PC-3 (cell line): ENCODE results near the gene MALRD1.

Experiments used
- CTCF ChIP-seq: fragments of 300-600 bp; sonication (generic); conservative IDR thresholded peaks from 2 replicates; pipeline ENCODE4 v1.5.1; 2017; ENCODE audit warnings: antibody characterized with exemption, low read depth, mild to moderate bottlenecking, low read length
- EZH2 ChIP-seq: fragments of 300-600 bp; sonication (generic); IDR thresholded peaks from one replicate; pipeline ENCODE4 v1.6.1; 2017; ENCODE audit warnings: antibody characterized with exemption, mild to moderate bottlenecking, low read length; ENCODE audit not compliant: unreplicated experiment
- EZH2phosphoT487 ChIP-seq: fragments of 300-600 bp; sonication (generic); IDR thresholded peaks from 2 replicates; pipeline ENCODE4 v1.6.1; 2018; ENCODE audit warnings: mild to moderate bottlenecking, antibody characterized with exemption, low read length, borderline replicate concordance

GRCh38 chr10:19014498-19014897 lies 34.1 kb upstream of the MALRD1 start:
- TF ChIP-seq CTCF = no peak
- TF ChIP-seq EZH2 = no peak
- no peak for TF ChIP-seq EZH2phosphoT487
